ENCODE measurements around the gene PRAC1.

GRCh38 chr17:48748718-48749566 lies 26.6 kb upstream of the PRAC1 start:
- TF ChIP-seq POLR2A (IDR thresholded peaks at IDR 0.05; ENCODE audit: low read depth, low read length) (no peak), TAF1 (IDR thresholded peaks at IDR 0.05; ENCODE audit: borderline replicate concordance, low read depth, low read length) (no peak), POLR2AphosphoS5 (IDR thresholded peaks at IDR 0.05; ENCODE audit: low read depth, low read length) (no peak)

Measured in GM12892 (cell line).